Measurements from ENCODE around the gene ACOT7.

Gene ACOT7

GRCh38 chr1:6280761-6281451 lies 112.7 kb downstream of the ACOT7 start:
- H3K9me3 ChIP-seq (replicated peaks; ENCODE audit: insufficient read depth, low read length) = no peaks in the 10 kb centered on the region
- no peak overlapping the region for H2AFZ ChIP-seq (ENCODE audit: low read length)
- no peak for DNase-seq
- H3K27ac ChIP-seq (ENCODE audit: low read length) = no peak overlapping the region
- H3K4me2 ChIP-seq (ENCODE audit: low read depth, low read length) = no peak overlapping the region
- TF ChIP-seq EZH2 (optimal IDR thresholded peaks at IDR 0.05; ENCODE audit: low read depth, low read length) (no peak), EZH2phosphoT487 (IDR thresholded peaks at IDR 0.05; ENCODE audit: low read length) (no peak)
- TF ChIP-seq, protein P1, sequence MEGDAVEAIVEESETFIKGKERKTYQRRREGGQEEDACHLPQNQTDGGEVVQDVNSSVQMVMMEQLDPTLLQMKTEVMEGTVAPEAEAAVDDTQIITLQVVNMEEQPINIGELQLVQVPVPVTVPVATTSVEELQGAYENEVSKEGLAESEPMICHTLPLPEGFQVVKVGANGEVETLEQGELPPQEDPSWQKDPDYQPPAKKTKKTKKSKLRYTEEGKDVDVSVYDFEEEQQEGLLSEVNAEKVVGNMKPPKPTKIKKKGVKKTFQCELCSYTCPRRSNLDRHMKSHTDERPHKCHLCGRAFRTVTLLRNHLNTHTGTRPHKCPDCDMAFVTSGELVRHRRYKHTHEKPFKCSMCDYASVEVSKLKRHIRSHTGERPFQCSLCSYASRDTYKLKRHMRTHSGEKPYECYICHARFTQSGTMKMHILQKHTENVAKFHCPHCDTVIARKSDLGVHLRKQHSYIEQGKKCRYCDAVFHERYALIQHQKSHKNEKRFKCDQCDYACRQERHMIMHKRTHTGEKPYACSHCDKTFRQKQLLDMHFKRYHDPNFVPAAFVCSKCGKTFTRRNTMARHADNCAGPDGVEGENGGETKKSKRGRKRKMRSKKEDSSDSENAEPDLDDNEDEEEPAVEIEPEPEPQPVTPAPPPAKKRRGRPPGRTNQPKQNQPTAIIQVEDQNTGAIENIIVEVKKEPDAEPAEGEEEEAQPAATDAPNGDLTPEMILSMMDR (IDR thresholded peaks at IDR 0.05; ENCODE audit: low read length) = no peak
- H3K9me2 ChIP-seq (replicated peaks; ENCODE audit: insufficient read depth, low read length) = no peaks in the 10 kb centered on the region
- H3K9ac ChIP-seq (ENCODE audit: low read length) = no peak overlapping the region
- H3K36me3 ChIP-seq (replicated peaks; ENCODE audit: insufficient read depth, low read length) = no peaks in the 10 kb centered on the region
- no peaks in the 10 kb centered on the region for H3K79me2 ChIP-seq (ENCODE audit: low read length)
- no peaks in the 10 kb centered on the region for H3K27me3 ChIP-seq (replicated peaks; ENCODE audit: insufficient read depth, low read length)
- H3K4me1 ChIP-seq (ENCODE audit: low read length) = no peaks in the 10 kb centered on the region
- H4K20me1 ChIP-seq (ENCODE audit: insufficient read depth, low read length) = no peaks in the 10 kb centered on the region
- H3F3A ChIP-seq (ENCODE audit: insufficient read depth, low read length) = no peaks in the 10 kb centered on the region
- H3K4me3 ChIP-seq (ENCODE audit: low read length) = no peak overlapping the region

- Histone ChIP-seq H3K4me3 (ENCODE audit: low read length) (no peak overlapping the region), H3K9me2 (replicated peaks; ENCODE audit: insufficient read depth, low read length) (no peaks in the 10 kb centered on the region), H4K20me1 (ENCODE audit: insufficient read depth, low read length) (no peaks in the 10 kb centered on the region), H3K79me2 (ENCODE audit: low read length) (no peaks in the 10 kb centered on the region), H2AFZ (ENCODE audit: low read length) (no peak overlapping the region), H3K36me3 (replicated peaks; ENCODE audit: insufficient read depth, low read length) (no peaks in the 10 kb centered on the region), H3K9me3 (replicated peaks; ENCODE audit: insufficient read depth, low read length) (no peaks in the 10 kb centered on the region), H3K9ac (ENCODE audit: low read length) (no peak overlapping the region), H3K27ac (ENCODE audit: low read length) (no peak overlapping the region), H3K4me2 (ENCODE audit: low read depth, low read length) (no peak overlapping the region), H3K4me1 (ENCODE audit: low read length) (no peaks in the 10 kb centered on the region), H3K27me3 (replicated peaks; ENCODE audit: insufficient read depth, low read length) (no peaks in the 10 kb centered on the region), H3F3A (ENCODE audit: insufficient read depth, low read length) (no peaks in the 10 kb centered on the region)
- no peak for DNase-seq
- TF ChIP-seq, protein P1 (IDR thresholded peaks at IDR 0.05; ENCODE audit: low read length) = no peak
- no peak for TF ChIP-seq EZH2phosphoT487 (IDR thresholded peaks at IDR 0.05; ENCODE audit: low read length)
Observed at GRCh38 chr1:6279613-6280383, 113.8 kb downstream of the ACOT7 start.

GRCh38 chr1:6279066-6279465 lies 114.5 kb downstream of the ACOT7 start:
- Histone ChIP-seq H3K4me2 (ENCODE audit: low read depth, low read length) (no peak overlapping the region), H3K79me2 (ENCODE audit: low read length) (no peaks in the 10 kb centered on the region), H4K20me1 (ENCODE audit: insufficient read depth, low read length) (no peaks in the 10 kb centered on the region), H3K36me3 (replicated peaks; ENCODE audit: insufficient read depth, low read length) (no peaks in the 10 kb centered on the region), H3F3A (ENCODE audit: insufficient read depth, low read length) (no peaks in the 10 kb centered on the region), H3K27me3 (replicated peaks; ENCODE audit: insufficient read depth, low read length) (no peaks in the 10 kb centered on the region), H3K9ac (ENCODE audit: low read length) (no peak overlapping the region), H3K9me3 (replicated peaks; ENCODE audit: insufficient read depth, low read length) (no peaks in the 10 kb centered on the region), H3K9me2 (replicated peaks; ENCODE audit: insufficient read depth, low read length) (no peaks in the 10 kb centered on the region), H3K27ac (ENCODE audit: low read length) (no peak overlapping the region), H2AFZ (ENCODE audit: low read length) (no peak overlapping the region), H3K4me1 (ENCODE audit: low read length) (no peaks in the 10 kb centered on the region), H3K4me3 (ENCODE audit: low read length) (no peak overlapping the region)
- TF ChIP-seq EZH2phosphoT487 (IDR thresholded peaks at IDR 0.05; ENCODE audit: low read length) (no peak), EZH2 (optimal IDR thresholded peaks at IDR 0.05; ENCODE audit: low read depth, low read length) (no peak)
- TF ChIP-seq, protein P1 (IDR thresholded peaks at IDR 0.05; ENCODE audit: low read length) = no peak
- no peak for DNase-seq
